GM19035 (cell line): Measurements from ENCODE around the gene MT1G.
A peak's percentile ranks its signal among the peaks of the same experiment; 100 is the strongest.
"Not testable (repeated sequence)": the region's sequence is repeated elsewhere in the genome, so short reads cannot be mapped to it uniquely, and the experiment has no call there.

ENCODE experiments used
- ATAC-seq: cut with Tn5 transposase; IDR thresholded peaks from one replicate; pipeline ENCODE4 v1.9.1; 2021; ENCODE audit not compliant: unreplicated experiment

The MT1G gene

DNA sequence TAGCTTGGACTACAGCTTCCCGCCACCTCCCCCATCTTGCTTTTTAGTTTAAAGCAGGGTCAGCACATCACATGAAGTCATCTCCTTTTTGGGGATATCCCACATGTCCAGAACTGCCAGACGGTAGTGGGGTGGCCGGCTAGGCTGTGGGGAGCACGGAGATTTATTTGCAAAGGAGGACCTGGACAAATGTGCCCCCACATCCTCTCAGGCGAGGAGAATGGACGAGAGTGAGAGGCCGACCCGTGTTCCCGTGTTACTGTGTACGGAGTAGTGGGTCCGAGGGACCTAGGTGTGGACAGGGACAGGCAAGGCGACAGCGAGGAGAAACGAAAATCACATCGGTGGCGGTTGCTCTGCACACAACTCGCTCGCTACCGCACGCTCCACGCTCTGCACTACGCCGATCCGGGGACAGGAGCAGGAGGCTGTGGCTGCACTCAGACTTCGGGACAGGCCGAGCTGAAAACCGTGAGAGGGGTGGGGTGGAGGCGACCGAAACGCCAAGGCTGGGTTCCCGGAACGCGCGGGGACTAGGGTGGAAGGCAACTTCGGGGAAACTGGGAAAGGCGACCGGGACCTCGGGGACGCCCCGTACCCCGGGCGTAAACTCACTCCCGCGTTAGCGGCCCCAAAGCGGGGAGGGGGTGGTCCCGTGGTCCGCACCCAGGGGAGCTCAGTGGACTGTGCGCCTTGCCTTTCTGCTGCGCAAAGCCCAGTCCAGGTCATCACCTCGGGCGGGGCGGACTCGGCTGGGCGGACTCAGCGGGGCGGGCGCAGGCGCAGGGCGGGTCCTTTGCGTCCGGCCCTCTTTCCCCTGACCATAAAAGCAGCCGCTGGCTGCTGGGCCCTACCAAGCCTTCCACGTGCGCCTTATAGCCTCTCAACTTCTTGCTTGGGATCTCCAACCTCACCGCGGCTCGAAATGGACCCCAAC is 29.8 kb downstream of the MT1G start, which contains the start of gene MT1A:
Gene MT1A, plus strand, starts transcription at position 853 of the 937 bp plus-strand sequence. Its CDS starts 73 bp downstream, at position 926.
- ATAC-seq, result no peak

- no peak for ATAC-seq
These were observed 31.1 kb downstream of the MT1G start for GRCh38 chr16:56636616-56637413.

DNA sequence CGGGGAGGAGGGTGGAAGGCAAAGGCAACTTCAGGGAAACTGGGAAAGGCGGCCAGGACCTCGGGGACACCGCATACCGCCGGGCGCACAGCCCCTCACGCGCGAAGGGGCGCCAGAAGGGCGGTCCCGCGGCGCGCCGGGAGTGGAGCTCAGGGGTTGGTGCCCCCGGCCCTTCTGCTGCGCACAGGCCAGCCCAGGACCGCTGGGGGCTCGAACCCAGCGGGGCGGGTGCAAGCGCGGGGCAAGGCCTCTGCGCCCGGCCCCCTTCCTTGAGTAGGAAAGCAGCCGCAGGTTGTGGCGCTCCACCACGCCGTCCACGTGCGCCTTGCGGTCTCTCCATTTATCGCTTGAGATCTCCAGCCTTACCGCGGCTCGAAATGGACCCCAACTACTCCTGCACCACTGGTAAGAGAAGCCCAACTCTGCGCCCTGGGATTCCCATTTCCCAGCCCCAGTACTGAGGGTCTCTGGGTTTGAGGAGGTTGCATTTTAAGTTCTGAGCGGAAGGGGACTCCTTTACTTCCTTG is 32.4 kb downstream of the MT1G start:
- no peak for ATAC-seq

- no peak for ATAC-seq
These were observed 33.0 kb downstream of the MT1G start for GRCh38 chr16:56634715-56635440.

DNA sequence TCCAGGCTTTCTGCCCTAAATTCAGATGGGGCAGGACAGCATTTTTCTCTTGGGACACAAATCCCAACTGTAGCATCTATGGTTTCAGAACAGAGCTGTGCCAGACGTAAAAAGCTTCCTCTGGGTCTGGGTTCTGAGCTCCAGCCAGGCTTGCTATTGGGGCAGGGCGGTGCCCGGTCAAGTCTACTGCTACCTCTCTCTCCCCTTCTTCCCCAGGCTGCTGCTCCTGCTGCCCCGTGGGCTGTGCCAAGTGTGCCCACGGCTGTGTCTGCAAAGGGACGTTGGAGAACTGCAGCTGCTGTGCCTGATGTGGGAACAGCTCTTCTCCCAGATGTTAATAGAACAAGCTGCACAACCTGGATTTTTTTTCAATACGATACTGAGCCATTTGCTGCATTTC is 34.3 kb downstream of the MT1G start:
- no peak for ATAC-seq

DNA sequence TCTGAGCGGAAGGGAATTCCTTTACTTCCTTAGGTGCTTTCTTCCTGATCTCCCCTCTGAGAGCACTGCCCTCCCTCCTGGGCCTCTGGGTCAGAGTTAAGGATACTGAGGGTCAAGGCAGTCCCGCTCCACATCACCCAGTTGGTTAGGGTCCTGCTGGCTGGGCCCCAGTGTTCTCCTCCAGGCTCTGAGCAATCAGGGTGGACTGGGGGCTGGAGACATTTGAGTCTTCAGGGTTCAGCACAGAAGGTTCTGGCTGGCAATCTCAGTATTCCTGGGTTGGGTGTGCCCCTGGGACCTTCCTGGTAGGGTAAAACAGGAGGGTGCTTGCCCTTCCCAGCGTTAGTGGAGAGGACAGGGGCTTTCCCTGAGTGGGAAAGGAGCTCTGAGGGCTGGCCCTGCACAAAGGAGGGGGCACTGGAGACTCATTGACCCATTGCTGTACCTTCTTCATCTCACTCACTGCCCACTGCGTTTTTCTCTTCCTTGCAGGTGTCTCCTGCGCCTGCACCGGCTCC is 35.0 kb downstream of the MT1G start:
- no peak for ATAC-seq

DNA sequence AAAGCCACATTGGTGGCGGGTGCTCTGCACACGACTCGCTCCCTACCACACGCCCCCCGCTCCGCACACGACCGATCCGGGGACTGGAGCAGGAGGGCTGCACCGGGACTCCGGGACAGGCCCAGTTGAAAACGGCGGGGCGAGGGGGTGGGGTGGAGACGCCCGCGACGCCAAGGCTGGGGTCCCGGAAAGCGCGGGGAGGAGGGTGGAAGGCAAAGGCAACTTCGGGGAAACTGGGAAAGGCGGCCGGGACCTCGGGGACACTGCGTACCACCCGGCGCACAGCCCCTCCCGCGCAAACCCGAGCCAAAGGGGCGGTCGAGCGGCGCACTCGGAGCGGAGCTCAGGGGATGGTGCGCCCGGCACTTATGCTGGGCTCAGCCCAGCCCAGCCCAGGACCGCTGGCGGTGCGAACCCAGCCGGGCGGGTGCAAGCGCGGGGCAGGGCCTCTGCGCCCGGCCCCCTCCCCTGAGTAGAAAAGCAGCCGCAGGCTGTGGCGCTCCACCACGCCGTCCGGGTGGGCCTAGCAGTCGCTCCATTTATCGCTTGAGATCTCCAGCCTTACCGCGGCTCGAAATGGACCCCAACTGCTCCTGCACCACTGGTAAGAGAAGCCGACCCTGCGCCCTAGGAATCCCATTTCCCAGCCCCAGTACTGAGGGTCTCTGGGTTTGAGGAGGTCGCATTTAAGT is 35.6 kb downstream of the MT1G start, which contains the start of gene MT1M:
Gene MT1M, plus strand, starts transcription at position 504 of the 692 bp plus-strand sequence. Its CDS starts 73 bp downstream, at position 577.
- no peak for ATAC-seq

- no peak for ATAC-seq
These were observed 36.1 kb downstream of the MT1G start for GRCh38 chr16:56631832-56632155.

DNA sequence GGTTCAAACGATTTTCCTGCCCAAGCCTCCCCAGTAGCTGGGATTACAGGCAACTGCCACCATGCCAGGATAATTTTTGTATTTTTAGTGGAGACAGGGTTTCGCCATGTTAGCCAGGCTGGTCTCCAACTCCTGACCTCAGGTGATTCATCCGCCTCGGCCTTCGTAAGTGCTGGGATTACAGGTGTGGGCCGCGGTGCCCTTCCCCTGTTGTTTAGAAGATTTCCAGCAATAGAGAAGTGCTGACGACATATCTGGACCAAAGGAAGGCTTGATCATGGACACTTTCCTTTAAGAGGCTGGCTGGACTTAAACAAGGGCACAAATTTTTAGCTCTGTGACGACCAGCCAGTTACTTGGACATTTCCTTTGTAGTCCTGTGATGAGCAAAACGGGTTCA is 36.7 kb downstream of the MT1G start:
- ATAC-seq, result no peak

DNA sequence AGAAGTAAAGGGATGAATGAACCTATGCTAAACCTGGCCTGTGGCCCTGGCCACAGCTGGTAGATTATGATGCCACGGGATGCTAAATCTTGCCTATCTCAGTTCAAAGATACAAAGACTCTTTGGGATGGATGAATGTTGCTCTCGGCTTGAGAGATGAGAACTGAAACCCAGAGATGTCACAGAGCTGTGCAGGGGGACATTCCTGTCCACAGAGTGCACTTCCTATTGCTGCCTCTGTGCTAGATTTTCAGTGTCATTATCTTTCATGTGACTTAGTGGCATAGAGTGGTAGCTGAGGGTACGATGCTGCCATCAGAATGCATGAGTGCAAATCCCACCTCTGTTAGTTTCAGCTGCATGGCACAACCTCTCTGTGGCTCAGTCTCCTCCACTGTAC is 37.7 kb downstream of the MT1G start:
- peak; percentile 88 for ATAC-seq

- no peak for ATAC-seq
These were observed 38.3 kb downstream of the MT1G start for GRCh38 chr16:56629531-56629930.

DNA sequence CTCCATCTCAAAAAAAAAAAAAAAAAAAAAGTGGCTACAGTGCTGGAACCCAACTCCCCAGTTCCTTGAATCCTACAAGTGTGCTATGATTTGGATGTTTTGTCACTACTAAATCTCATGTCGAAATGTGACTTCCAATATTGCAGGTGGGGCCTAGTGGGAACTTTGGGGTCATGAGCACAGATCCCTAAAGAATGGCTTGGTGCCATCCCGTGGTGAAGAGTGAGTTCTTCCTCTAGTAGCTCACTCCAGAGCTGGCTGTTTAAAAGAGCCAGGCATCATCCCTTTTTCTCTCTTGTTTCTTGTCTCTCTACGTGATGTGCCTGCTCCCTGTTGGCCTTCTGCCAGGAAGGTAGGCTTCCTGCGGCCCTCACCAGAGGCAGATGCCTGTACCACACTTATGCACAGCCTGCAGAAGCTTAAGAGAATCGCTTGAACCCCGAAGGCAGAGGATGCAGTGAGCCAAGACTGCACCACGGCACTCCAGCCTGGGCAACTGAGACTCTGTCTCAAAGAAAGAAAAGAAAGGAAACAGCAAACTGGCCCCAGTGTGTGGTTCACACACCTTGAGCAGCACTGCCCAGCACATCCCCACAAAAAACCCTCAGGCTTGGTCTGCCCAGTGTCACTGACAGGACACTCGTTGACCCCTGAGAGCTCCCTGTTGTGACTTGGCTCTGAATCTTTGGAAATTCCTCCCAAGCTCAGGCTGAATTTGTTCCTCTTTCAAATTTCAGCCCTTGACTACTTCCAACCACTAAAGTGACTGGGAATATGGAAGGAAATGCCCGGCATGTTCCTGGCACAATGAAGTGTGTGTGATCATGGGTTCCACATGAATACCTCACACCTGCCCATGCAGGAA is 39.1 kb downstream of the MT1G start:
- no peak for ATAC-seq

DNA sequence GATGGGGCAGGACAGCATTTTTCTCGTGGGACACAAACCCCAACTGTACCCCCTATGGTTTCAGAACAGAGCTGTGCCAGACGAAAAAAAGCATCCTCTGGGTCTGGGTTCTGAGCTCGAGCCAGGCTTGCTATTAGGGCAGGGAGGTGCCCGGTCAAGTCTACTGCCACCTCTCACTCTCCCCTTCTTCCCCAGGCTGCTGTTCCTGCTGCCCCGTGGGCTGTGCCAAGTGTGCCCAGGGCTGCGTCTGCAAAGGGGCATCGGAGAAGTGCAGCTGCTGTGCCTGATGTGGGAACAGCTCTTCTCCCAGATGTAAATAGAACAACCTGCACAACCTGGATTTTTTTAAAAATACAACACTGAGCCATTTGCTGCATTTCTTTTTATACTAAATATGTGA is 41.2 kb downstream of the MT1G start:
- no peak for ATAC-seq

- ATAC-seq, result no peak
These were observed 41.8 kb downstream of the MT1G start for GRCh38 chr16:56625943-56626654.

- ATAC-seq, result no peak
These were observed 42.5 kb downstream of the MT1G start, which contains the start of gene MT1E for GRCh38 chr16:56625140-56625942. Gene MT1E, plus strand, starts transcription at chr16:56625781. Its CDS starts 71 bp downstream, at chr16:56625852.

DNA sequence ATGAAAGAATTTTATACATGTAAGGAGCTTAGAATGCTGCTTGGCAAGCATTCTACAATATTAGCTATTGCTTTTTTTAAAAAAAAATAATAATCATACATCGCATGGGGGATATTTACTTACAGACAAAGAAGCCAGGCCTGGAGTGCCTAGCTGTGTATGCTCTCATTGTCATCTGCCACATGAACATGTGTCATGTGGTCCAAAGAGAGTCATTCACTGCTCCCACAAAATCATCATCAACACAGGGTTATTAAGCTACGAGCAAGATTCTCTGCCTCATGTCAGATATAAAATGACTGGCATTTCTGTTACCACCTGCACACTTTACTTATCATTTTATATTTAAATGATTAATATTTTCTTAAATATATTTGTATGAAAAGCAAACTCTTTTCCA is 44.2 kb downstream of the MT1G start:
- ATAC-seq, result no peak

- not testable (repeated sequence) for ATAC-seq
These were observed 44.7 kb downstream of the MT1G start for GRCh38 chr16:56623184-56623583.
